Fibroblast of lung (primary cell): ENCODE results near the gene AKAP9.

ENCODE experiments used
- EZH2 ChIP-seq: IDR thresholded peaks from 2 replicates; pipeline ENCODE4 v1.5.1; 2012; ENCODE audit warnings: low read length, control low read depth, mild to moderate bottlenecking; ENCODE audit errors: missing control alignments
- TF ChIP-seq, protein P1 (sequence below), 2 donors: IDR thresholded peaks in 1 of 2; conservative IDR thresholded peaks in 1 of 2; 1 replicate in 1 of 2; 2 replicates in 1 of 2; pipeline ENCODE4 v1.5.1; 2011 to 2012; ENCODE audit warnings: low read length in 2 of 2, control low read depth in 1 of 2, inconsistent platforms in 1 of 2, low read depth in 1 of 2, mild to moderate bottlenecking in 1 of 2

DNA sequence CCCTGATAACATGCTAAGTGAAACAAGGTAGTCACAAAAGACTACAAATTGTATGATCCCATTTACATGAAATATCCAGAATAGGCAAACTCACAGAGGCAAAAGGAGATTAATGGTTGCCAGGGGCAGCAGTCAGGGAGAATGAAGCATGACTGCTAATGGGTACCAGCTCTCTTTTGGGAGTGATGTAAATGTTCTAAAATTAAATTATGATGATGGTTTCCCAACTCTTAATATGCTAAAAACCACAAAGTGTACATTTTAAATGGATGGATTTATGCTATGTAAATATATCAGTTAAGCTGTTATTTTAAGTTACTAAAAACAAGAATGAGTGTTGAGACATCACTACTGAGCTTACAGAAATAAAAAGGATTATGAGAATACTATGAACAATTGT lies 181.0 kb downstream of the AKAP9 start:
- TF ChIP-seq, protein P1, sequence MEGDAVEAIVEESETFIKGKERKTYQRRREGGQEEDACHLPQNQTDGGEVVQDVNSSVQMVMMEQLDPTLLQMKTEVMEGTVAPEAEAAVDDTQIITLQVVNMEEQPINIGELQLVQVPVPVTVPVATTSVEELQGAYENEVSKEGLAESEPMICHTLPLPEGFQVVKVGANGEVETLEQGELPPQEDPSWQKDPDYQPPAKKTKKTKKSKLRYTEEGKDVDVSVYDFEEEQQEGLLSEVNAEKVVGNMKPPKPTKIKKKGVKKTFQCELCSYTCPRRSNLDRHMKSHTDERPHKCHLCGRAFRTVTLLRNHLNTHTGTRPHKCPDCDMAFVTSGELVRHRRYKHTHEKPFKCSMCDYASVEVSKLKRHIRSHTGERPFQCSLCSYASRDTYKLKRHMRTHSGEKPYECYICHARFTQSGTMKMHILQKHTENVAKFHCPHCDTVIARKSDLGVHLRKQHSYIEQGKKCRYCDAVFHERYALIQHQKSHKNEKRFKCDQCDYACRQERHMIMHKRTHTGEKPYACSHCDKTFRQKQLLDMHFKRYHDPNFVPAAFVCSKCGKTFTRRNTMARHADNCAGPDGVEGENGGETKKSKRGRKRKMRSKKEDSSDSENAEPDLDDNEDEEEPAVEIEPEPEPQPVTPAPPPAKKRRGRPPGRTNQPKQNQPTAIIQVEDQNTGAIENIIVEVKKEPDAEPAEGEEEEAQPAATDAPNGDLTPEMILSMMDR (conservative IDR thresholded peaks at IDR 0.05 in 1 of 2, IDR thresholded peaks at IDR 0.05 in 1 of 2; ENCODE audit: low read depth in 1 of 2, low read length in 2 of 2): no peak
- no peak for TF ChIP-seq EZH2
